Loucy (cell line): ENCODE data around the gene CACNG1.

Experiments used
- H2AFZ ChIP-seq: fragments of 200-600 bp; sonication (generic); 2 replicates; pipeline ENCODE4 v1.6.0; 2016; ENCODE audit warnings: antibody characterized with exemption, mild to moderate bottlenecking, low read length, moderate library complexity
- H3F3A ChIP-seq: fragments of 200-600 bp; 2 replicates; pipeline ENCODE4 v1.6.0; 2016; ENCODE audit warnings: antibody characterized with exemption, low read depth, mild to moderate bottlenecking
- H3K27me3 ChIP-seq: fragments of 200-600 bp; sonication (generic); 2 replicates; pipeline ENCODE4 v1.6.1; 2014; ENCODE audit warnings: low read length, mild to moderate bottlenecking; ENCODE audit not compliant: insufficient read depth, poor library complexity, severe bottlenecking
- H3K36me3 ChIP-seq: fragments of 200-600 bp; sonication (generic); 2 replicates; pipeline ENCODE4 v1.6.1; 2016; ENCODE audit warnings: low read length; ENCODE audit not compliant: insufficient read depth
- H3K4me1 ChIP-seq: fragments of 200-600 bp; sonication (generic); 2 replicates; pipeline ENCODE4 v1.5.1; 2014; ENCODE audit warnings: low read length, mild to moderate bottlenecking; ENCODE audit not compliant: insufficient read depth, poor library complexity, severe bottlenecking
- H3K4me2 ChIP-seq: fragments of 200-600 bp; sonication (generic); 2 replicates; pipeline ENCODE4 v1.6.0; 2014; ENCODE audit warnings: antibody characterized with exemption, low read length, low read depth, mild to moderate bottlenecking; ENCODE audit not compliant: poor library complexity, severe bottlenecking
- H3K4me3 ChIP-seq: fragments of 200-600 bp; sonication (generic); 2 replicates; pipeline ENCODE4 v1.5.1; 2014; ENCODE audit warnings: low read length, mild to moderate bottlenecking, mixed read lengths; ENCODE audit not compliant: poor library complexity, severe bottlenecking
- H3K79me2 ChIP-seq: fragments of 200-600 bp; sonication (generic); 2 replicates; pipeline ENCODE4 v1.6.1; 2014; ENCODE audit warnings: low read length; ENCODE audit not compliant: insufficient read depth
- H3K9ac ChIP-seq: fragments of 200-600 bp; sonication (generic); 2 replicates; pipeline ENCODE4 v1.6.0; 2014; ENCODE audit warnings: mild to moderate bottlenecking, low read depth, low read length, moderate library complexity; ENCODE audit not compliant: poor library complexity, severe bottlenecking
- H3K9me2 ChIP-seq: fragments of 200-600 bp; sonication (generic); replicated peaks from 2 replicates; pipeline ENCODE4 v1.6.1; 2016; ENCODE audit warnings: low read depth, low read length, mixed read lengths
- H3K9me3 ChIP-seq: fragments of 200-600 bp; sonication (generic); 2 replicates; pipeline ENCODE4 v1.6.1; 2014; ENCODE audit warnings: mild to moderate bottlenecking, antibody characterized with exemption, low read length, low read depth; ENCODE audit not compliant: insufficient read depth
- H4K20me1 ChIP-seq: fragments of 200-600 bp; sonication (generic); 2 replicates; pipeline ENCODE4 v1.6.0; 2014; ENCODE audit warnings: antibody characterized with exemption, low read length, mild to moderate bottlenecking; ENCODE audit not compliant: insufficient read depth, poor library complexity, severe bottlenecking
- EZH2phosphoT487 ChIP-seq: fragments of 200-600 bp; IDR thresholded peaks from 2 replicates; pipeline ENCODE4 v1.6.1; 2018; ENCODE audit warnings: antibody characterized with exemption, mild to moderate bottlenecking, moderate library complexity, borderline replicate concordance
- TF ChIP-seq, protein P1 (sequence below): fragments of 200-600 bp; sonication (generic); conservative IDR thresholded peaks from 2 replicates; pipeline ENCODE4 v1.5.1; 2014; ENCODE audit warnings: mild to moderate bottlenecking, antibody characterized with exemption, low read length

Gene CACNG1

GRCh38 chr17:67071595-67071994 is 27.2 kb downstream of the CACNG1 start:
- no peaks in the 10 kb centered on the region for H3K4me1 ChIP-seq
- H3K4me3 ChIP-seq: no peak overlapping the region
- peaks cover 16% of the 10 kb centered on the region; the same call in 1 of the 2 replicates for H3K36me3 ChIP-seq
- no peaks in the 10 kb centered on the region for H3K9me2 ChIP-seq
- no peaks in the 10 kb centered on the region for H4K20me1 ChIP-seq
- no peaks in the 10 kb centered on the region for H3K27me3 ChIP-seq
- H3K9ac ChIP-seq: no peak overlapping the region
- H3K9me3 ChIP-seq: no peaks in the 10 kb centered on the region
- H3K4me2 ChIP-seq: no peak overlapping the region
- no peaks in the 10 kb centered on the region for H3F3A ChIP-seq
- H2AFZ ChIP-seq: no peak overlapping the region
- no peak for TF ChIP-seq EZH2phosphoT487
- TF ChIP-seq, protein P1, sequence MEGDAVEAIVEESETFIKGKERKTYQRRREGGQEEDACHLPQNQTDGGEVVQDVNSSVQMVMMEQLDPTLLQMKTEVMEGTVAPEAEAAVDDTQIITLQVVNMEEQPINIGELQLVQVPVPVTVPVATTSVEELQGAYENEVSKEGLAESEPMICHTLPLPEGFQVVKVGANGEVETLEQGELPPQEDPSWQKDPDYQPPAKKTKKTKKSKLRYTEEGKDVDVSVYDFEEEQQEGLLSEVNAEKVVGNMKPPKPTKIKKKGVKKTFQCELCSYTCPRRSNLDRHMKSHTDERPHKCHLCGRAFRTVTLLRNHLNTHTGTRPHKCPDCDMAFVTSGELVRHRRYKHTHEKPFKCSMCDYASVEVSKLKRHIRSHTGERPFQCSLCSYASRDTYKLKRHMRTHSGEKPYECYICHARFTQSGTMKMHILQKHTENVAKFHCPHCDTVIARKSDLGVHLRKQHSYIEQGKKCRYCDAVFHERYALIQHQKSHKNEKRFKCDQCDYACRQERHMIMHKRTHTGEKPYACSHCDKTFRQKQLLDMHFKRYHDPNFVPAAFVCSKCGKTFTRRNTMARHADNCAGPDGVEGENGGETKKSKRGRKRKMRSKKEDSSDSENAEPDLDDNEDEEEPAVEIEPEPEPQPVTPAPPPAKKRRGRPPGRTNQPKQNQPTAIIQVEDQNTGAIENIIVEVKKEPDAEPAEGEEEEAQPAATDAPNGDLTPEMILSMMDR: no peak
- no peaks in the 10 kb centered on the region for H3K79me2 ChIP-seq

- H3K9me3 ChIP-seq: no peaks in the 10 kb centered on the region
- no peaks in the 10 kb centered on the region for H3K79me2 ChIP-seq
- no peak overlapping the region for H2AFZ ChIP-seq
- H3K36me3 ChIP-seq: peaks cover 26% of the 10 kb centered on the region; the same call in 1 of the 2 replicates
- H3K9ac ChIP-seq: no peak overlapping the region
- H4K20me1 ChIP-seq: no peaks in the 10 kb centered on the region
- H3K27me3 ChIP-seq: no peaks in the 10 kb centered on the region
- H3K4me2 ChIP-seq: no peak overlapping the region
- no peaks in the 10 kb centered on the region for H3F3A ChIP-seq
- H3K4me1 ChIP-seq: no peaks in the 10 kb centered on the region
- H3K4me3 ChIP-seq: no peak overlapping the region
- H3K9me2 ChIP-seq: no peaks in the 10 kb centered on the region
- TF ChIP-seq, protein P1: no peak
- no peak for TF ChIP-seq EZH2phosphoT487
These were observed 28.5 kb downstream of the CACNG1 start for GRCh38 chr17:67072885-67073284.

DNA sequence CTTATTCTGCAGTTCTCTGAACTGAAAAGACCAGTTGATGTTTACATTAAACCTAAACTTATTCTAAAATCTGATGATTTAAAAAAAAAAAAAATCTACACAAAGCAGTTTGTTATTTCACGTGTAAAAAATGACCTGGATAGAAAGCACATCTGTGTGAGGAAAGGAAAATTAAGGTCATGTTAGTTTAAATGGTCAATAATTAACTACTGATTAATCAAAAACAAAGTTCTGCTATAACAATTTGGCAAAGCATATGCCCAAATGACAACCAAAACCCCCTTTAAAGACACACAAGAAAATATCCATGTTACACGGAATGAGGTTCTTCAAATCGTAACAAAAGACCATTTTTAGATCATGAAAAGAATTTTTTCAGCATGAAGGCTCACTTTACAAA is 30.4 kb downstream of the CACNG1 start:
- peaks cover 41% of the 10 kb centered on the region; the same call in 1 of the 2 replicates for H3K36me3 ChIP-seq
- H3K9me3 ChIP-seq: no peaks in the 10 kb centered on the region
- no peak overlapping the region for H3K4me2 ChIP-seq
- H3K79me2 ChIP-seq: no peaks in the 10 kb centered on the region
- H3K4me3 ChIP-seq: no peak overlapping the region
- H4K20me1 ChIP-seq: no peaks in the 10 kb centered on the region
- no peak for TF ChIP-seq EZH2phosphoT487
- TF ChIP-seq, protein P1: no peak
- no peak overlapping the region for H2AFZ ChIP-seq
- no peaks in the 10 kb centered on the region for H3K4me1 ChIP-seq
- no peaks in the 10 kb centered on the region for H3F3A ChIP-seq
- H3K9me2 ChIP-seq: no peaks in the 10 kb centered on the region
- H3K27me3 ChIP-seq: no peaks in the 10 kb centered on the region
- H3K9ac ChIP-seq: no peak overlapping the region
